PC-9 (cell line): ENCODE results near the gene ORAI2.
"Not testable (repeated sequence)": the region's sequence is repeated elsewhere in the genome, so short reads cannot be mapped to it uniquely, and the experiment has no call there.

ENCODE experiments used
- EZH2 ChIP-seq: fragments of 200-600 bp; sonication (generic); IDR thresholded peaks from 2 replicates; pipeline ENCODE4 v1.8.0; 2017; ENCODE audit warnings: antibody characterized with exemption, low read depth
- TF ChIP-seq, protein P1 (sequence below): fragments of 200-600 bp; sonication (generic); conservative IDR thresholded peaks from 2 replicates; pipeline ENCODE4 v1.6.1; 2017; ENCODE audit warnings: mixed run types, antibody characterized with exemption, mild to moderate bottlenecking, moderate library complexity

DNA sequence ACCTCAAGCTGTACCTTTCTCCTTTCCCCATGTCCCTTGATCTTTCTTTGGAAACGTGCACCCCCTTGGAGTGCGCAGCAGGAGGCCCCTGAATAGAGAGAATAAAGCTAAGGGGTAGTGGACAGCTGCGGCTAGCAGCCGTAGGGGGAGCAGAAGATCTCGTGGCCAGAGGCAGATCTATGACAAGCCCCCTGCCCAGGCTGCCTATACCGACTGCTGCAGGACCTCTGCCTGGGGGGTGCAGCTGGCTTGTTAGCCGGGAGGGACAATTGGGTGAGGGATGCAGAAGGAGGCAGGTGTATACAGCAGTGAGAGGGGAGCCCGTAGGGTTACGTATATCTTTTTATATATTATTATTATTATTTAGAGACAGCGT, 45.8 kb downstream of the ORAI2 start:
- TF ChIP-seq EZH2: not testable (repeated sequence)
- TF ChIP-seq, protein P1, sequence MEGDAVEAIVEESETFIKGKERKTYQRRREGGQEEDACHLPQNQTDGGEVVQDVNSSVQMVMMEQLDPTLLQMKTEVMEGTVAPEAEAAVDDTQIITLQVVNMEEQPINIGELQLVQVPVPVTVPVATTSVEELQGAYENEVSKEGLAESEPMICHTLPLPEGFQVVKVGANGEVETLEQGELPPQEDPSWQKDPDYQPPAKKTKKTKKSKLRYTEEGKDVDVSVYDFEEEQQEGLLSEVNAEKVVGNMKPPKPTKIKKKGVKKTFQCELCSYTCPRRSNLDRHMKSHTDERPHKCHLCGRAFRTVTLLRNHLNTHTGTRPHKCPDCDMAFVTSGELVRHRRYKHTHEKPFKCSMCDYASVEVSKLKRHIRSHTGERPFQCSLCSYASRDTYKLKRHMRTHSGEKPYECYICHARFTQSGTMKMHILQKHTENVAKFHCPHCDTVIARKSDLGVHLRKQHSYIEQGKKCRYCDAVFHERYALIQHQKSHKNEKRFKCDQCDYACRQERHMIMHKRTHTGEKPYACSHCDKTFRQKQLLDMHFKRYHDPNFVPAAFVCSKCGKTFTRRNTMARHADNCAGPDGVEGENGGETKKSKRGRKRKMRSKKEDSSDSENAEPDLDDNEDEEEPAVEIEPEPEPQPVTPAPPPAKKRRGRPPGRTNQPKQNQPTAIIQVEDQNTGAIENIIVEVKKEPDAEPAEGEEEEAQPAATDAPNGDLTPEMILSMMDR: not testable (repeated sequence)
